Measurements from ENCODE around the gene C1orf210. TPM values are rescaled to one million over a fixed set of nuclear protein-coding genes. Genes with fewer than 3 reads are reported as not detected.

Gene C1orf210
- total RNA-seq, 1 donor from 2014 or later, result not detected

DNA sequence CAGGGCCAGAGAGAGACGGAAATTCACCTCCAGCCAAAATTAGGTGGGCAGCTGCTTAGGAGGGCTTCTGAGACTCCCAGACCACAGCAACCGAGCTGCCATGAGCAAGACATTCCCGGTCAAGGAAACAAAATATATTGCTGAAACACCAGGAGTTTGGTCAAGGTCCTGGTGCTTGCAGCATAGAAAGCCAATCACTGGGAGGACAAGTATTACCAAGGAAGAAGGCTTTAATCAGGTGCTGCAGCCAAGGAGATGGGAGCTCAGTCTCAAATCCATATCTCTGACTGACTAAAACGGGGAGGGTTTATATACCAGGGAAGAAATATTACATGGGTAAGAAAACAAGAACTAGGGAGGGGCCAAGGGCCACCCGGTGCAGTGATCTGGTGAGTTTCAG lies 34.4 kb downstream of the C1orf210 start:
- no peak for DNase-seq (ENCODE audit: low read depth, low spot score)

DNA sequence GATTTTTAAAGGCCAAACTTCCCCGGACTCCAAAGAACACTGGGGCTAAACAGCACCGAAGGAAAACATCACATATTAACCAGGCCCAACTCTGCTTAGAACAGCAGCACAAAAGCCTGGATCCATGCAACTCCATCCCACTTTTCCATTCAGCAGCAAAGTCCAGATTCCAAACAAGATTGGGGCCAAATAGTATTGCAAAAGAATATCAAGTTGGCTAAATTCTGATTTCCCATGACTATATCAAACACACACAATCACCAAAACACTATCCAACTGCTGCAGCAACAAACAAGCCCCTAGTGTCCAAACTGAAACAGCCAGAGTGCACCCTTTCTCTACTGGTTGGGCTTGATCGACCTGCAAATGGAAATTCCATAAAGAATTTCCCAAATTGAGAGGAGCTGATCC lies 35.0 kb downstream of the C1orf210 start:
- no peak for DNase-seq (ENCODE audit: low read depth, low spot score)

DNA sequence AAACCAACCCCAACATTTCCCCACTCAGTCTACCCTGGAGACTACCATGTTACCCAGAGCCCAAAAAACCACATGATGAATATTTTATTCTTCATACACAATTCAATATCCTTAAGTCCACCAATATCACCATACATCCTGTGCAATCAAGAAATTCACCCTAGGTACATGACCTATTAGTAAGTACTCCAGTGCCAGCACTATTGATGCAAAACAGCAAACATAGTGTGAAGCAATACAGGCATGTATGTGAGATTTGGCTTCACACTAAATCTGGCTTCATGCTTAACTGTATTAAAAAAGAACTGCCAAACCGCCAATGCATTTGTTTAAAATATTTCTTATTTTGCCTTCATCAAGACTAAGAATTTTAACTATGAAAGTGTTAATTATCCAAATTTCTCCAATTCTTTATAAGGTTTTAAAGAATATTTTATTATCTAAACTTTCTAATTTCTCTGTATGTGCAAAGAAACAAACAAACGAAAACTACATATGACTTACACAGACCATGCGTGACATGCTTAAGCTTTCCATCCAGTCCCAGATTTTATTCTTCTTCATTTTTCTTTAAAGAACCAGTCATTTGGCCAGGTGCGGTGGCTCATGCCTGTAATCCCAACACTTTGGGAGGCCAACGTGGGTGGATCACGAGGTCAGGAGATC lies 38.0 kb downstream of the C1orf210 start:
- no peak for DNase-seq (ENCODE audit: low read depth, low spot score)

DNA sequence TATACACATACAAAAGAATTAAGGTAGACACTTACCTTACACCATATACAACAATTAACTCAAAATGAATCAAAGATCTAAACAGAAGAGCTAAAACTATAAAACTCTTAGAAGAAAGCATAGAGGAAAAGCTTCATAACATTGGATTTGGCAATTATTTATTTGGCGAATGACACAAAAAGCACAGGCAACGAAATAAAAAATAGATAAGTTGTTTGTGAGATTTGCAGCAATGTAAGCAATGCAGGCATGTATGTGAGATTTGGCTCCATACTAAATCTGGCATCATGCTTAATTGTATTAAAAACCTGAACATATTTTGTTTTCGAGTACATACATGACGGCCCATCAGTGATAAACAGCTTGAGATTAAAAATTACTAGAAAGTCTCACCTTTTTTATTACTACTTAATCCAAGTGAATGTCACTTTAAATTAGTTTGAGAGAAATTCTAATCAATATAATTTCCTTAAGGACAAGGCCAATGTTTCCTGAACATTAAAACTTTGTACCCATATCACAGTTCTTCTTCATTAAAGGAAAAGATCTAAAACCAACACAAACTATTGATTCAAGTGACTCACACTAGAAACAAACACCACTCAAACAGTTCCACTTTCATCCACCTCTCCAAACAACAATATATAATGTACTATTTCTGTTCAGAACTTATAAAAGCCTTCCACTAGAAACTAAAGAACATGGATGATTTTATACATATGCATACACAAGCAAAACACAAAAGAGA lies 38.7 kb downstream of the C1orf210 start:
- DNase-seq (ENCODE audit: low read depth, low spot score), result no peak

DNA sequence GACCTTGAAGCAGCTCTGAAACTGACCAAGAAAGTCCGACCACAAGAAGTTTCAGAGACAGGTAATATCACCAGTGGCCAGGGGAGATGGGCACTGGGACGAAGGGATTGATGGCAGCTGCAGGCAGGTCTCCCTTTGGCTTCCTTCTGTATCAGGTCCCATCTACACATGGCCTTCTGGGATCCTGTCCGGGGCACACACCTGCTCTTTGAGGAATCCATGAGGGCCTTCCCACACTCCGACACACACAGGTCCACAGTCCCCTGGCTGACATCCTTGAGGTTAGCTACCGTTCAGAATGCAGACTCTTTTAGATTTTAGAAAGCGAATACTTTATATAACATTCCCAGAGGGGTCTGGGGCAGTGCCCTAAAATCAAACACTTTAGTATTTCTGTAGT lies 42.1 kb downstream of the C1orf210 start:
- DNase-seq (ENCODE audit: low read depth, low spot score), result no peak

DNA sequence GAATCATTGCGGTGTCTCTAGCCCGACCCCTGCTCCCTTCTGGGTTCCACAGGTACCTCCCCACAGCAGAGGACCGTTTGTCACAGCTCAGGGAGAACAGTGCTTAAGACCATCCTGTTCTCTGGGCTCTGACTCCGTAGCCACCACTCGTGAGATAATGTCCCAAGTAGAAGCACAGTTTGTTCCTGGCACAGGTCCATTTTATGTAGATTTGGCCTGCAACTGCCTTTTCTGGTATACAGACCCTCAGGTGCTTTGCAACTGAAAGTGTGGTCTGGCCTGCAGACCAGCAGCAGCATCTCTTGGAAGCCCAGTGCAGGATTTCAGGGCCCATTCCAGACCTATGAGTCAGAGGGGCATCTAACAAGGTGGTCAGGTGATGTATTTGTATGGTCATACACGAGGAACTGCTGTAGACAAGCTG lies 44.0 kb downstream of the C1orf210 start:
- no peak for DNase-seq (ENCODE audit: low read depth, low spot score)

DNA sequence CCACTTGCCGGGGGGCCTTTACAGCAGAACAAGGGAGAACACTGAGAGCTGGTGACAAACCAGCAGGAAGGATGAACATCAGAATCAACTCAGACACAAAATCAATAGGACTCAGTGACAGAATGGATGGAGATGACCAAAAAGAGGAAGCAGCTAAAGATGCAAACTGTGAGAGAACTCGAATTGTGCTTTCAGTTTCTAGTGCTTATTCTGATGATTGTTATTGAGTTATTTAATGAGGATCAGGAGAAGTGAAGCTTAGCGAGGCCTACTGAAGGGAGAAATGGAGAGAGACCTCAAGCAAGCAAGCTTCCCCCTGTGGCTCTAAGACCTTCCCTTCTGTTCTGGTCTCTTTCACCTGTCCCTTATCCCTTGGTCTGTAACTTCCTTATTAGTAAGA lies 45.9 kb downstream of the C1orf210 start:
- no peak for DNase-seq (ENCODE audit: low read depth, low spot score)

DNA sequence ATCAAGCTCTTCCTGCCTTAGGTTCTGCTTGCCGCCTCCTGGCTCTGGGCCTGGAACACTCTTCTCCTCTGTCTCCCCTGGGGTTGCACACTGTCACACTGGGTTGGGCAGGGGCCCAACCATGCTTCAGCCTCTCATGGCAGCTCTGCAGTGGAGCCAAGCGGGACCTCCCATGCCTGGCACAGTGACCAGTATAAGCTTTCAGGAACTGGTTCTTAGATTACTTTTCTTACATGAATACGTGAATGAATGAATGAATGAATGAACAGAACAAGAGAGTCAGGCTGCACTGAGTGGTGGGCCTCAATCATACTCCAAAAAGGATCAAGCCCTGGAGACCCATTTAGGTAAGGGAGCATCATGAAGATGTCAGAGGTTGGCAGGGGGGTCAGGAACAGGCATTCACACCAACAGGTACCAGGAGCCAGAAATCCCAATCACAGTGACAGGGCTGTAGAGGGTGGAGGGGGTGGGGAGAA lies 46.4 kb downstream of the C1orf210 start:
- DNase-seq (ENCODE audit: low read depth, low spot score), result no peak

DNA sequence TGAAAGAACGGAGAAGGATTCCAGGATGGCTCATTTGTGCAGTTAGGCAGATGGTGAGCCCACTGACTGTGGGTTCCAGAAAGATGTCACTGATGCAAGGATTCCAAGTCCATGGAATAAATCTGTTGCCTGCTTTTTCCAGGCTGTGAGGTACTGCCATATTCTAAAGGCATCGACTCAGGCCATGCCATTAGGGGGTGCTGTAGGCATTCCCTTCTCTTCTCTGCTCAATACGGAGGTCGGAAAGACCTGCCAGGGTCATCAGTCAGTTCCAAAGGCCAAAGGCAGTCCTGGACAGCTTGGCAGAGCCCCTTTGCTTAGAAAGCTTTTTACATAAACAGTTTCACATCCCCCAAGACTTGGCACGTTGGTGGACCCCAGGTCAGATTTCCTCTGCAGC lies 47.3 kb downstream of the C1orf210 start:
- DNase-seq (ENCODE audit: low read depth, low spot score), result peak; percentile 44

DNA sequence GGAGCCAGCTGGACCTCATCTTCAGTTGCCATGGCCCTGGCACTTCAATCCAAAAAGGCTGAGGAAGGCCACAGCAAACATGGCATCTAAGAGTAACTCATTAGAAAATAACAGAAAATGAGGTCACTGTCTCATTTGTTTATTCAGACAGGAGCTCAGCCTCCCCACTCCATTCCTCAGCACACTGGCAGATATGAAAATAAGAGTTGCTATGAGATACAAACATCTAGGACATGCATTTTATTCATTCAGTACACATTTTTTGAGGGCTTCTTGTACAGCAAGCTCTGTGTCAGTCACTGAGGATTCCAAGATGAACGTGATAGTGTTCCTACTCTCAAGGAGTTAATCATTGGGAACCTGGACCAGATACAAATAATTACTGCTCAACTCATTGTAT lies 48.3 kb downstream of the C1orf210 start:
- no peak for DNase-seq (ENCODE audit: low read depth, low spot score)

DNA sequence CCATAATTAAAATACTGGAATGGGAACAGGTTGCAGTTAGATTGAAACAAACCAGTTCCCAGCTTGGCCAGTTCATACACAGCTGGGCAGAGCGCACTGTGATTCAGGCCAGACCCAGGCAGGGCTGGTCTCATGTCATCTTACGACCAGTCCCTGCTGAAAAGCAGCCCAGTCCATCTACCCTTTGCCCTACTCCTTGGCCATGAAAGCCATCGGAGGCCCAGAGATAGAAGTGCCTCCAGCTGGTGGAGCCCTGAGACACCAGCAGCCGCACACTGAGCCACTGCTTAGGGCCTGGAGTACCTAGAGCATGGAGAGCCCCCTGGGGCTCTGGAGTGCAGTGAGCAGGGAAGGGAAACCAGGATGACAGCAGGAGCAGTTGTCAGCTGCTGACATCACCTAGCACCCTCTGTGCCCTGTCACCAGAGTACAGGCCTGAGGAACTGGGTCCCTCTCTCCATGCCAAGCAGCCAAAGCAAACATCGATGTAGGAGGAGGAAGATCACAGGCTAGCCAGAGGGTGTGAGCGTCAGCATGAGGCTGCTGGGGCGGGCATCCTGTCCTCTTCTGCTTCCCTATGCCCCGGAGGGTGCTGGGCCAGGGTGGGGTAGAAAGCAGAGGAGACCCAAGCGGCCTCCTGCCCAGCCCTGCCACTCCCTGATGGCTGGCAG lies 49.8 kb downstream of the C1orf210 start:
- no peak for DNase-seq (ENCODE audit: low read depth, low spot score)

DNA sequence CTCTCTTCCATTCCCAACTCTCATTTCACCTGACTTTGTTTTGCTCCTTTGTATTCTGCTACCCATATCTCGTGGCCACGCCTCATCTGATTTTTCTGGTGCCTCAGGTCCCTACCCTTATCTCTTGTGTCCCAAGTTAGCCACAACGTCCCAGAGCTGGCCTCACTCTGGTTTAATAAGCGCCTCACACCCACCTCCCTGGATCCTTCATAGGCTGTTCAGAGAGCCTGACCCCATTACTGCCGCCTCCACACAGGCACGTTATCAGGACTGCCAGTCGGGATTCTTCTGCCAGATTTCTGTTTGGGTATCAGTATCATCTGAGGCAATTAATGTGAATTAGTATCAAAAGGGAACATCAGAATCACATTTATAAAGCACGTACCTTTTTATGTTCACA lies 50.3 kb downstream of the C1orf210 start:
- DNase-seq (ENCODE audit: low read depth, low spot score), result no peak

DNA sequence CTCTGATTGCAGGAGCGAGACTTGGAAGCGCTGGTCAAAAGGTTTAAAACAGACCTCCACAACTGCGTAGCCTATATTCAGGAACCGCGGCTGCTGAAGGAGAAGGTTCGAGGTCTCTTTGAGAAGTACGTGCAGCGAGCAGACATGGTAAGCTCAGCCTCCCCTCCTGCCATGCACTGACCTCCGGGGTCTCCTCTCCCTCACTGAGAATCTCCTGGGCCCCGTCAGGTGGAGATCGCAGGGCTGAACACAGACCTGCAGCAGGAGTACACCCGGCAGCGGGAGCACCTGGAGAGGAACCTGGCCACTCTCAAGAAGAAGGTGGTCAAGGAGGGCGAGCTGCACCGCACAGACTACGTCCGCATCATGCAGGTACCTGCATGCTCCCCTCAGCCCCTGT lies 51.1 kb downstream of the C1orf210 start:
- DNase-seq (ENCODE audit: low read depth, low spot score), result no peak

DNA sequence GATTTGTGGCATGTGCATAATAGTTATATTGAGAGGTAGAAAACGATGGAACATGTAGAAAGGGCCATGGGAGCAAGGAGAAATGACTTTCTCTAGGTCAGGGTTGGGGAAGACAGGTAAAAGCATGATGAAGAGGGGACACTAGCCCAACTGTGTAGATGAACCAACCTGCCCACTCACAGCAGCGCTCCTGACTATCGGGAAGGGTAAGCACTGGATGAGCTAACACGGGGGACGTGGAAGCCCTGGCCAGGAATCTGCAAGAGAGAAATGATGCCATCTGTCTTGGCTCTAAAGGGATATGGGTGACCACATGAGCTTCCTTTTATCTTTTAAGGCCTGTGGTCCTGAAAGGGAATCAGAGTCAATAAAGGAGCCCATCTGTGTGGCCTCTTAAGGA lies 51.8 kb downstream of the C1orf210 start:
- no peak for DNase-seq (ENCODE audit: low read depth, low spot score)

DNA sequence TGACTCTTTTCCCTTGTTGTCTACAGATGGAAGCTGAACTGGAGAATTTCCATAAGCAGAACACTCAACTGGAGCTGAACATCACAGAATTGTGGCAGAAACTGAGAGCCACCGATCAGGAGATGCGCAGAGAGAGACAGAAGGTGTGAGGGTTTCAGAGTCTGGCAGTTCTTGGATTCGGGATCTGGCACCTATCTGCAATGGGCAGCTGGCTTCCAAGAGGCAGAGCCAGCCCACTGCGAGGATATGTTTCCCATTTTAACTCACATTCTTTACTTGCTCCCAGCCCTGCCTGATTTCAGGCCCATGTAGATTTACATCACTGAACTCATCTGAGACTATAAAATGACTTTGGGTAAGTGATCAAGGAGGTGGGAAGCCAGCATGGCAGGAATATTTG lies 52.9 kb downstream of the C1orf210 start:
- no peak for DNase-seq (ENCODE audit: low read depth, low spot score)

DNA sequence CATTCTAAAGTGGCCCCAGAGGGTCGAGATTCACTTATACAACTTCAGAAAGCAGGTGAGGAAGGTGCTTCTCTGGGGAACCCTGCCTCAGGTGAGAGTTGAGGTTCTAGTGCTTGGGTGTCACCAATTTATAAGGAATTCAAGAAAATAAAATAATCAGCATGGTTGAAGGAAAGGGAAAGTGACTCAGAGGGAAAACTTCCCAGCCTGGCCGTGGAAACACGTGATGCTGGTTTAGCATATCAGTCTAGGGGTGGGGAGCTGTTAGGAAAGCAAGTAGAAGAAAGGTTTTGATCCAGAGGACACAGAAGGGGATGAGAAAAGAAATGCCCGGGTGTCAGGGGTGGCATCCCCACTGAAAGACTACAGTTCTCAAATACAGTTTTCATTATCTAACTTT lies 53.3 kb downstream of the C1orf210 start:
- DNase-seq (ENCODE audit: low read depth, low spot score), result peak; percentile 66

Other genes starting within 250 kb of the C1orf210 start
- 136 and 177 TPM in 2 replicates for gene EBNA1BP2, start 113.3 kb downstream of the C1orf210 start, total RNA-seq
- 0.14 and 0.20 TPM in 2 replicates for gene CFAP57, start 113.3 kb downstream of the C1orf210 start, total RNA-seq
- gene TMEM125, start 15.6 kb downstream of the C1orf210 start, total RNA-seq, result not detected in 2 replicates
- gene TIE1, start 15.4 kb upstream of the C1orf210 start, total RNA-seq, result 615 and 699 TPM in 2 replicates
- not detected in 2 replicates for gene MPL, start 52.2 kb upstream of the C1orf210 start, total RNA-seq
- 69.2 and 189 TPM in 2 replicates for gene CDC20, start 73.4 kb upstream of the C1orf210 start, total RNA-seq
- gene ELOVL1, start 82.4 kb upstream of the C1orf210 start, total RNA-seq, result 57.0 and 84.4 TPM in 2 replicates
- 44.1 and 60.8 TPM in 2 replicates for gene MED8, start 104.2 kb upstream of the C1orf210 start, total RNA-seq
- 15.1 and 22.0 TPM in 2 replicates for gene SZT2, start 104.3 kb upstream of the C1orf210 start, total RNA-seq
- 133 and 149 TPM in 2 replicates for gene HYI, start 168.3 kb upstream of the C1orf210 start, total RNA-seq
- 152 and 171 TPM in 2 replicates for gene PTPRF, start 245.3 kb upstream of the C1orf210 start, total RNA-seq